ENCODE results near the gene TMEM91.

TMEM91 gene

GRCh38 chr19:41422456-41422855, 46.1 kb downstream of the TMEM91 start:
- Histone ChIP-seq H3K27me3 (ENCODE audit: control insufficient read depth in 1 of 2, insufficient read depth in 2 of 2, low read length in 2 of 2) (no peaks in the 10 kb centered on the region), H3K4me1 (ENCODE audit: control insufficient read depth, insufficient read depth, low read length) (peaks cover 14% of the 10 kb centered on the region), H3K9ac (ENCODE audit: low read length in 2 of 2) (no peak overlapping the region), H3K27ac (ENCODE audit: low read length) (no peak overlapping the region), H3K9me3 (ENCODE audit: control insufficient read depth in 2 of 2, low read length in 2 of 2) (no peaks in the 10 kb centered on the region), H3K4me3 (ENCODE audit: low read length in 2 of 2) (no peak overlapping the region), H3K36me3 (ENCODE audit: control insufficient read depth in 2 of 2, insufficient read depth in 2 of 2, low read length in 2 of 2) (peaks cover 28 to 47% of the 10 kb centered on the region in 2 donors)

GRCh38 chr19:41422955-41423354, 46.6 kb downstream of the TMEM91 start:
- no peak overlapping the region for H3K4me3 ChIP-seq (ENCODE audit: low read length in 2 of 2)
- H3K27me3 ChIP-seq (ENCODE audit: control insufficient read depth in 1 of 2, insufficient read depth in 2 of 2, low read length in 2 of 2) = no peaks in the 10 kb centered on the region
- no peaks in the 10 kb centered on the region for H3K9me3 ChIP-seq (ENCODE audit: control insufficient read depth in 2 of 2, low read length in 2 of 2)
- H3K4me1 ChIP-seq (ENCODE audit: control insufficient read depth, insufficient read depth, low read length) = peaks cover 19% of the 10 kb centered on the region
- no peak overlapping the region for H3K9ac ChIP-seq (ENCODE audit: low read length in 2 of 2)
- H3K27ac ChIP-seq (ENCODE audit: low read length) = no peak overlapping the region
- peaks cover 28 to 47% of the 10 kb centered on the region in 2 donors for H3K36me3 ChIP-seq (ENCODE audit: control insufficient read depth in 2 of 2, insufficient read depth in 2 of 2, low read length in 2 of 2)

- H3K9ac ChIP-seq (ENCODE audit: low read length in 2 of 2) = no peak overlapping the region
- no peaks in the 10 kb centered on the region for H3K27me3 ChIP-seq (ENCODE audit: control insufficient read depth in 1 of 2, insufficient read depth in 2 of 2, low read length in 2 of 2)
- H3K36me3 ChIP-seq (ENCODE audit: control insufficient read depth in 2 of 2, insufficient read depth in 2 of 2, low read length in 2 of 2) = peaks cover 23 to 36% of the 10 kb centered on the region in 2 donors
- H3K9me3 ChIP-seq (ENCODE audit: control insufficient read depth in 2 of 2, low read length in 2 of 2) = no peaks in the 10 kb centered on the region
- H3K4me3 ChIP-seq (ENCODE audit: low read length in 2 of 2) = no peak overlapping the region
- no peak overlapping the region for H3K27ac ChIP-seq (ENCODE audit: low read length)
- H3K4me1 ChIP-seq (ENCODE audit: control insufficient read depth, insufficient read depth, low read length) = peaks cover 27% of the 10 kb centered on the region
Measured at GRCh38 chr19:41424335-41425173, 48.2 kb downstream of the TMEM91 start.

- H3K27ac ChIP-seq (ENCODE audit: low read length) = no peak overlapping the region
Measured at GRCh38 chr19:41425174-41426115, 49.1 kb downstream of the TMEM91 start.

GRCh38 chr19:41426116-41426841, 49.9 kb downstream of the TMEM91 start:
- Histone ChIP-seq H3K4me3 (ENCODE audit: low read length in 2 of 2) (peak overlapping the region in 1 of 2 donors; percentile 81), H3K4me1 (ENCODE audit: control insufficient read depth, insufficient read depth, low read length) (peaks cover 27% of the 10 kb centered on the region), H3K9ac (ENCODE audit: low read length in 2 of 2) (peak overlapping the region; percentile 88), H3K9me3 (ENCODE audit: control insufficient read depth in 2 of 2, low read length in 2 of 2) (no peaks in the 10 kb centered on the region), H3K27ac (ENCODE audit: low read length) (peak overlapping the region; percentile 66), H3K27me3 (ENCODE audit: control insufficient read depth in 1 of 2, insufficient read depth in 2 of 2, low read length in 2 of 2) (no peaks in the 10 kb centered on the region), H3K36me3 (ENCODE audit: control insufficient read depth in 2 of 2, insufficient read depth in 2 of 2, low read length in 2 of 2) (peaks cover 16 to 23% of the 10 kb centered on the region in 2 donors)

More at GRCh38 chr19:41425174-41426115, 49.1 kb downstream of the TMEM91 start:
- H3K9ac ChIP-seq (ENCODE audit: low read length in 2 of 2) = no peak overlapping the region
- H3K4me3 ChIP-seq (ENCODE audit: low read length in 2 of 2) = peak overlapping the region in 1 of 2 donors; percentile 1
- no peaks in the 10 kb centered on the region for H3K27me3 ChIP-seq (ENCODE audit: control insufficient read depth in 1 of 2, insufficient read depth in 2 of 2, low read length in 2 of 2)
- H3K36me3 ChIP-seq (ENCODE audit: control insufficient read depth in 2 of 2, insufficient read depth in 2 of 2, low read length in 2 of 2) = peaks cover 15 to 30% of the 10 kb centered on the region in 2 donors
- no peaks in the 10 kb centered on the region for H3K9me3 ChIP-seq (ENCODE audit: control insufficient read depth in 2 of 2, low read length in 2 of 2)
- peaks cover 27% of the 10 kb centered on the region for H3K4me1 ChIP-seq (ENCODE audit: control insufficient read depth, insufficient read depth, low read length)

GRCh38 chr19:41426952-41427646, 50.8 kb downstream of the TMEM91 start, which contains the start of gene B3GNT8:
TSS of gene B3GNT8 (minus strand) at chr19:41427374. CDS start at chr19:41426778, 596 bp downstream.
- H3K36me3 ChIP-seq (ENCODE audit: control insufficient read depth in 2 of 2, insufficient read depth in 2 of 2, low read length in 2 of 2) = peaks cover 22 to 25% of the 10 kb centered on the region in 2 donors
- no peaks in the 10 kb centered on the region for H3K9me3 ChIP-seq (ENCODE audit: control insufficient read depth in 2 of 2, low read length in 2 of 2)
- H3K27ac ChIP-seq (ENCODE audit: low read length) = peak within 1 kb of the TSS; percentile 66
- peaks cover 27% of the 10 kb centered on the region for H3K4me1 ChIP-seq (ENCODE audit: control insufficient read depth, insufficient read depth, low read length)
- peak within 1 kb of the TSS; percentile 81 to 83 for H3K4me3 ChIP-seq (ENCODE audit: low read length in 2 of 2)
- H3K27me3 ChIP-seq (ENCODE audit: control insufficient read depth in 1 of 2, insufficient read depth in 2 of 2, low read length in 2 of 2) = no peaks in the 10 kb centered on the region
- peak within 1 kb of the TSS; percentile 88 for H3K9ac ChIP-seq (ENCODE audit: low read length in 2 of 2)

GRCh38 chr19:41427647-41428480, 51.5 kb downstream of the TMEM91 start:
- H3K27ac ChIP-seq (ENCODE audit: low read length) = peak overlapping the region; percentile 64
- peak overlapping the region; percentile 64 to 69 for H3K9ac ChIP-seq (ENCODE audit: low read length in 2 of 2)
- peaks cover 27% of the 10 kb centered on the region for H3K4me1 ChIP-seq (ENCODE audit: control insufficient read depth, insufficient read depth, low read length)
- no peaks in the 10 kb centered on the region for H3K27me3 ChIP-seq (ENCODE audit: control insufficient read depth in 1 of 2, insufficient read depth in 2 of 2, low read length in 2 of 2)
- peaks cover 24 to 25% of the 10 kb centered on the region in 2 donors for H3K36me3 ChIP-seq (ENCODE audit: control insufficient read depth in 2 of 2, insufficient read depth in 2 of 2, low read length in 2 of 2)
- peak overlapping the region; percentile 52 to 81 for H3K4me3 ChIP-seq (ENCODE audit: low read length in 2 of 2)
- no peaks in the 10 kb centered on the region for H3K9me3 ChIP-seq (ENCODE audit: control insufficient read depth in 2 of 2, low read length in 2 of 2)

- Histone ChIP-seq H3K27ac (ENCODE audit: low read length) (peak overlapping the region; percentile 64), H3K27me3 (ENCODE audit: control insufficient read depth in 1 of 2, insufficient read depth in 2 of 2, low read length in 2 of 2) (no peaks in the 10 kb centered on the region), H3K9me3 (ENCODE audit: control insufficient read depth in 2 of 2, low read length in 2 of 2) (no peaks in the 10 kb centered on the region), H3K4me3 (ENCODE audit: low read length in 2 of 2) (peak overlapping the region; percentile 52 to 81), H3K4me1 (ENCODE audit: control insufficient read depth, insufficient read depth, low read length) (peaks cover 27% of the 10 kb centered on the region), H3K9ac (ENCODE audit: low read length in 2 of 2) (peak overlapping the region in 1 of 2 donors; percentile 64), H3K36me3 (ENCODE audit: control insufficient read depth in 2 of 2, insufficient read depth in 2 of 2, low read length in 2 of 2) (peaks cover 24 to 27% of the 10 kb centered on the region in 2 donors)
Measured at GRCh38 chr19:41428481-41428859, 52.1 kb downstream of the TMEM91 start.

GRCh38 chr19:41430922-41431321, 54.6 kb downstream of the TMEM91 start:
- Histone ChIP-seq H3K36me3 (ENCODE audit: control insufficient read depth in 2 of 2, insufficient read depth in 2 of 2, low read length in 2 of 2) (peaks cover 15 to 24% of the 10 kb centered on the region in 2 donors), H3K9me3 (ENCODE audit: control insufficient read depth in 2 of 2, low read length in 2 of 2) (no peaks in the 10 kb centered on the region), H3K9ac (ENCODE audit: low read length in 2 of 2) (no peak overlapping the region), H3K27me3 (ENCODE audit: control insufficient read depth in 1 of 2, insufficient read depth in 2 of 2, low read length in 2 of 2) (no peaks in the 10 kb centered on the region), H3K4me1 (ENCODE audit: control insufficient read depth, insufficient read depth, low read length) (peaks cover 22% of the 10 kb centered on the region), H3K4me3 (ENCODE audit: low read length in 2 of 2) (no peak overlapping the region), H3K27ac (ENCODE audit: low read length) (no peak overlapping the region)
